GM12878 (cell line): ENCODE data around the gene DUSP22. TPM values are rescaled to one million over a fixed set of nuclear protein-coding genes. Genes with fewer than 3 reads are reported as not detected.

ENCODE experiments used
- CBFB ChIP-seq: IDR thresholded peaks from 2 replicates; pipeline ENCODE4 v1.6.1; 2016; ENCODE audit warnings: antibody characterized with exemption, low read depth
- CEBPB ChIP-seq, 2 experiments: fragments of 150-350 bp in 1 of 2; IDR thresholded peaks; 2 replicates each; pipeline ENCODE4 v1.6.1; 2012 to 2014; ENCODE audit warnings: low read depth in 2 of 2, low read length in 2 of 2, borderline replicate concordance in 1 of 2, inconsistent platforms in 1 of 2
- ETV6 ChIP-seq, 2 experiments: fragments of 450-650 bp in 1 of 2; IDR thresholded peaks in 1 of 2; conservative IDR thresholded peaks in 1 of 2; 2 replicates each; pipeline ENCODE4 v1.6.1; 2014; ENCODE audit warnings: antibody characterized with exemption in 1 of 2, borderline replicate concordance in 1 of 2, low read depth in 1 of 2, mild to moderate bottlenecking in 1 of 2, moderate library complexity in 1 of 2
- EZH2 ChIP-seq: IDR thresholded peaks from 2 replicates; pipeline ENCODE4 v1.6.1; 2012; ENCODE audit warnings: low read depth, mild to moderate bottlenecking, control low read depth, inconsistent platforms, low read length, borderline replicate concordance; ENCODE audit not compliant: control insufficient read depth
- FOXK2 ChIP-seq: fragments of 450-650 bp; IDR thresholded peaks from 2 replicates; pipeline ENCODE4 v1.6.1; 2017; ENCODE audit warnings: mild to moderate bottlenecking, moderate library complexity
- HDAC6 ChIP-seq: fragments of 200-600 bp; sonication (generic); IDR thresholded peaks from one replicate; pipeline ENCODE4 v1.8.0; 2017; ENCODE audit warnings: antibody characterized with exemption; ENCODE audit not compliant: unreplicated experiment
- IKZF2 ChIP-seq, 2 experiments: fragments of 450-650 bp; IDR thresholded peaks; 2 replicates each; pipeline ENCODE4 v1.6.1; 2017; ENCODE audit warnings: mild to moderate bottlenecking in 2 of 2, moderate library complexity in 2 of 2
- KDM1A ChIP-seq: fragments of 200-600 bp; sonication (generic); IDR thresholded peaks from 2 replicates; pipeline ENCODE4 v1.6.1; 2016; ENCODE audit warnings: borderline replicate concordance
- MXI1 ChIP-seq: fragments of 150-350 bp; IDR thresholded peaks from 2 replicates; pipeline ENCODE4 v1.6.1; 2011; ENCODE audit warnings: low read depth, mild to moderate bottlenecking, inconsistent platforms, low read length, improper control_type of control experiment
- SMAD1 ChIP-seq: fragments of 450-650 bp; IDR thresholded peaks from 2 replicates; pipeline ENCODE4 v1.6.1; 2018; ENCODE audit warnings: mild to moderate bottlenecking, low read depth; ENCODE audit not compliant: partially characterized antibody
- polyA plus RNA-seq, 11 experiments: library from polyadenylated mRNA; depleted of rRNA in 4 of 11; unstranded in 6 of 11; stranded (reverse) in 5 of 11; fragments of >200 nt; fragmentation: Nextera tagmentation in 4 of 11; fragmentation: Illumina TruSeq in 1 of 11; extraction: Ambion mirVana in 4 of 11; extraction: Trizol in 1 of 11; gene quantifications; 1 replicate in 1 of 11; 2 replicates in 10 of 11; pipeline versions ENCODE4 v1.2.1 to v1.2.3, GENCODE V29; 2011 to 2016; ENCODE audit warnings: inconsistent platforms in 2 of 11, missing spikeins in 2 of 11, low read depth in 1 of 11
- total RNA-seq, 4 experiments: library from RNA; depleted of rRNA in 3 of 4; stranded (reverse); fragments of >200 nt in 3 of 4; fragmentation: Illumina TruSeq in 1 of 4; extraction: Trizol in 1 of 4; gene quantifications; 2 replicates each; pipeline versions ENCODE4 v1.2.1 to v1.2.3, GENCODE V29; 2013 to 2021
- TF ChIP-seq, protein P1 (sequence below): fragments of 450-650 bp; conservative IDR thresholded peaks from 2 replicates; pipeline ENCODE4 v1.6.1; 2017; ENCODE audit warnings: mild to moderate bottlenecking, moderate library complexity
- TF ChIP-seq, protein P2 (sequence below): IDR thresholded peaks from 2 replicates; pipeline ENCODE4 v1.6.1; 2011; ENCODE audit warnings: borderline replicate concordance, low read depth, mild to moderate bottlenecking, moderate library complexity, mixed read lengths, low read length; ENCODE audit not compliant: insufficient read depth; ENCODE audit errors: extremely low read length

DUSP22 gene
- total and polyA plus RNA-seq, 10 of the 15 experiments (the other 5 are each of a cell fraction or from before 2014, with no cell fraction given), result 78.9 to 156 (median 107) TPM

DNA sequence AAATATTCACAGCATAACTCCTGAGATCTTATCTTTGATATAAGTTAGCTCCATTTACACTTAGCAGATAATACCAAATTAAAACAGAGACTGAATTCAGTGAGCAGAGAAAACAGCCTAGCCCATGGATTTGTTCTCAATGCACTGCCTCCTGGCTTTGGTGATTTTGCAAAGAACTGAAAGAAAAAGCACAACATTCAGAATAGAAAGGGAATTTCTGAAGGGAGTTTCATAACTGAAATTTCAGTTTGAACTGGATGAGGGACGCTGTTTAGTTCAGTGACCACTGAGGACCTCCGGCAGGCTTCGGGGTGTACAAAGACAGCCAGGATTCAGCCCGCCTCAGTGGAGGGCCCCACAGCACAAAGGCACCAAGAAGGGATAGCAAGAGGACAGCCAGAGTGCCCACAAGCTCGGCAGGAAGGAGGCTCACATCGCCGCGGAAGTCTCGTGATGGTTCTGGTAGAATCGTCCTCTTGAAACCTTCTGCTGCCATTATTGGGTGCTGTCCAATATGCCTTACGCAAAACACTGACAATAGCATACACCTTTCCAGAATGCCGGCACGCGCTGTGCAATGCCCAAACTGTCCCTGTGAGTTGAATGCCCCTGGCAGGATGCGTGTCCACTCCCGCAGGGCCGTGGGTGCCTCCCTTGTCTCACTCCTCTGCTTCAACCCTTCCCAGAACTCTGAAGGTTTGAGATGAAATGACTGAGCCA is 89.6 kb downstream of the DUSP22 start (continued):
- TF ChIP-seq, protein P1, sequence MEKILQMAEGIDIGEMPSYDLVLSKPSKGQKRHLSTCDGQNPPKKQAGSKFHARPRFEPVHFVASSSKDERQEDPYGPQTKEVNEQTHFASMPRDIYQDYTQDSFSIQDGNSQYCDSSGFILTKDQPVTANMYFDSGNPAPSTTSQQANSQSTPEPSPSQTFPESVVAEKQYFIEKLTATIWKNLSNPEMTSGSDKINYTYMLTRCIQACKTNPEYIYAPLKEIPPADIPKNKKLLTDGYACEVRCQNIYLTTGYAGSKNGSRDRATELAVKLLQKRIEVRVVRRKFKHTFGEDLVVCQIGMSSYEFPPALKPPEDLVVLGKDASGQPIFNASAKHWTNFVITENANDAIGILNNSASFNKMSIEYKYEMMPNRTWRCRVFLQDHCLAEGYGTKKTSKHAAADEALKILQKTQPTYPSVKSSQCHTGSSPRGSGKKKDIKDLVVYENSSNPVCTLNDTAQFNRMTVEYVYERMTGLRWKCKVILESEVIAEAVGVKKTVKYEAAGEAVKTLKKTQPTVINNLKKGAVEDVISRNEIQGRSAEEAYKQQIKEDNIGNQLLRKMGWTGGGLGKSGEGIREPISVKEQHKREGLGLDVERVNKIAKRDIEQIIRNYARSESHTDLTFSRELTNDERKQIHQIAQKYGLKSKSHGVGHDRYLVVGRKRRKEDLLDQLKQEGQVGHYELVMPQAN, result no peak
- TF ChIP-seq ETV6 (conservative IDR thresholded peaks at IDR 0.05 in 1 of 2, IDR thresholded peaks at IDR 0.05 in 1 of 2; ENCODE audit: borderline replicate concordance in 1 of 2, low read depth in 1 of 2), result no peak
- no peak for TF ChIP-seq CBFB
- TF ChIP-seq KDM1A, result no peak
- TF ChIP-seq EZH2, result no peak
- no peak for TF ChIP-seq SMAD1
- TF ChIP-seq FOXK2, result no peak
- TF ChIP-seq, protein P2, sequence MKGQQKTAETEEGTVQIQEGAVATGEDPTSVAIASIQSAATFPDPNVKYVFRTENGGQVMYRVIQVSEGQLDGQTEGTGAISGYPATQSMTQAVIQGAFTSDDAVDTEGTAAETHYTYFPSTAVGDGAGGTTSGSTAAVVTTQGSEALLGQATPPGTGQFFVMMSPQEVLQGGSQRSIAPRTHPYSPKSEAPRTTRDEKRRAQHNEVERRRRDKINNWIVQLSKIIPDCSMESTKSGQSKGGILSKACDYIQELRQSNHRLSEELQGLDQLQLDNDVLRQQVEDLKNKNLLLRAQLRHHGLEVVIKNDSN, result no peak
- no peak for TF ChIP-seq HDAC6
- TF ChIP-seq CEBPB (IDR thresholded peaks at IDR 0.05; ENCODE audit: borderline replicate concordance in 1 of 2, low read depth in 2 of 2, low read length in 2 of 2), result no peak
- no peak for TF ChIP-seq MXI1
- 0 out of 4 replicates have a peak, but pooled peaks of 1 of the 2 experiments have one; percentile 22 for TF ChIP-seq IKZF2 (IDR thresholded peaks at IDR 0.05)
